GM12872 (cell line): ENCODE data around the gene SEPTIN14.
"Not testable (repeated sequence)": the region's sequence is repeated elsewhere in the genome, so short reads cannot be mapped to it uniquely, and the experiment has no call there.

Experiments used
- TF ChIP-seq, protein P1 (sequence below): IDR thresholded peaks from 3 replicates; pipeline ENCODE4 v1.5.1; 2011; ENCODE audit warnings: low read depth, mild to moderate bottlenecking, low read length, moderate library complexity; ENCODE audit not compliant: insufficient read depth

Gene SEPTIN14

GRCh38 chr7:55862652-55863051 lies at the start of gene SEPTIN14:
Gene SEPTIN14, minus strand, starts transcription at chr7:55862752. Its CDS starts 756 bp downstream, at chr7:55861996.
- TF ChIP-seq, protein P1, sequence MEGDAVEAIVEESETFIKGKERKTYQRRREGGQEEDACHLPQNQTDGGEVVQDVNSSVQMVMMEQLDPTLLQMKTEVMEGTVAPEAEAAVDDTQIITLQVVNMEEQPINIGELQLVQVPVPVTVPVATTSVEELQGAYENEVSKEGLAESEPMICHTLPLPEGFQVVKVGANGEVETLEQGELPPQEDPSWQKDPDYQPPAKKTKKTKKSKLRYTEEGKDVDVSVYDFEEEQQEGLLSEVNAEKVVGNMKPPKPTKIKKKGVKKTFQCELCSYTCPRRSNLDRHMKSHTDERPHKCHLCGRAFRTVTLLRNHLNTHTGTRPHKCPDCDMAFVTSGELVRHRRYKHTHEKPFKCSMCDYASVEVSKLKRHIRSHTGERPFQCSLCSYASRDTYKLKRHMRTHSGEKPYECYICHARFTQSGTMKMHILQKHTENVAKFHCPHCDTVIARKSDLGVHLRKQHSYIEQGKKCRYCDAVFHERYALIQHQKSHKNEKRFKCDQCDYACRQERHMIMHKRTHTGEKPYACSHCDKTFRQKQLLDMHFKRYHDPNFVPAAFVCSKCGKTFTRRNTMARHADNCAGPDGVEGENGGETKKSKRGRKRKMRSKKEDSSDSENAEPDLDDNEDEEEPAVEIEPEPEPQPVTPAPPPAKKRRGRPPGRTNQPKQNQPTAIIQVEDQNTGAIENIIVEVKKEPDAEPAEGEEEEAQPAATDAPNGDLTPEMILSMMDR = not testable (repeated sequence)

- TF ChIP-seq, protein P1 = no peak
These were observed 41.6 kb upstream of the SEPTIN14 start for GRCh38 chr7:55903985-55904759.

DNA sequence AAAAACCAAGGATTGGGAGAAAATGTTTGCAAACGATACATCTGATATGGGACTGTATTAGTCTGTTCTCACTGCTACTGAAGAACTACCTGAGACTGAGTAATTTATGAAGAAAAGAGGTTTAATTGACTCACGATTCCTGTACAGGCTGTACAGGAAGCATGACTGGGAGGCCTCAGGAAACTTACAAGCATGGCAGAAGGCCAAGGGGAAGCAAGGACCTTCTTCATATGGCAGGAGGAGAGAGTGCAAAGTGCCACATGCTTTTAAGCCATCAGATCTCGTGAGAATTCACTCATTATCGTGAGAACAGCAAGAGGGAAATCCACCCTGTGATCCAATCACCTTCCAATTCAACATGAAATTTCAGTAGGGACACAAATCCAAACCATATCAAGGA lies 35.7 kb upstream of the SEPTIN14 start:
- TF ChIP-seq, protein P1 = no peak

DNA sequence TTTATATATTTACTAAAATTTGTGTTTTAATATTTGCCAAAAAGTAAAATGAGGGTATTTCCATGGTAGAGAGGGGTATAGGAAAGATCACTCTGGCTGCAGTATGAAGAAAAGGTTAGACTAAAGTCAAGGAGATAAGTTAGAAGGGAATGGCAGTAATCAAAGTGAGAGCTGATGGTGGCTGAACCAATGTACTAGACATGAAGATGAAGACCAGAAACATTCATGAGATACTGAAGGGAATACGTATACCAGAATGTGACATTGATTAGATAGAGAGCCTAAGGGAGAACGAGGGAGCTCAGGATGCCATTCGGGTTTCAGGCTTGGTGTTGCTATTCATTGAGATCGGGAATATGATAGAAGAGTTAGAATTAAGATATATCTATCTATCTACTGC lies 32.5 kb upstream of the SEPTIN14 start:
- TF ChIP-seq, protein P1 = no peak

- TF ChIP-seq, protein P1 = no peak
These were observed 31.4 kb upstream of the SEPTIN14 start for GRCh38 chr7:55893940-55894339.

- TF ChIP-seq, protein P1 = no peak
These were observed 25.3 kb upstream of the SEPTIN14 start for GRCh38 chr7:55887821-55888247.

GRCh38 chr7:55884321-55884720 lies 21.8 kb upstream of the SEPTIN14 start:
- TF ChIP-seq, protein P1 = no peak
